Astrocyte (in vitro differentiated cells and primary cell): ENCODE results near the gene LRRC40. TPM values are rescaled to one million over a fixed set of nuclear protein-coding genes. Genes with fewer than 3 reads are reported as not detected.

ENCODE experiments used
- DNase-seq: peaks from one replicate; pipeline ENCODE4 v3.0.0-alpha.2; 2010; ENCODE audit warnings: low read depth
- FAIRE-seq: peaks from 2 replicates; lab custom pipeline; 2011; peaks lifted over from hg19 to GRCh38; lab: Jason Lieb, UNC
- H2AFZ ChIP-seq: 2 replicates; pipeline ENCODE4 v1.6.0; 2012; ENCODE audit warnings: low read depth, low read length, inconsistent platforms
- H3K27ac ChIP-seq: 2 replicates; pipeline ENCODE4 v1.5.1; 2011; ENCODE audit warnings: low read depth, low read length, inconsistent platforms
- H3K27me3 ChIP-seq: 2 replicates; pipeline ENCODE4 v1.6.0; 2011; ENCODE audit warnings: low read length, inconsistent platforms; ENCODE audit not compliant: insufficient read depth
- H3K36me3 ChIP-seq: 2 replicates; pipeline ENCODE4 v1.5.1; 2011; ENCODE audit warnings: low read length, inconsistent platforms; ENCODE audit not compliant: insufficient read depth
- H3K4me1 ChIP-seq: 2 replicates; pipeline ENCODE4 v1.5.1; 2011; ENCODE audit warnings: low read length, inconsistent platforms; ENCODE audit not compliant: insufficient read depth
- H3K4me2 ChIP-seq: 2 replicates; pipeline ENCODE4 v1.6.0; 2012; ENCODE audit warnings: low read length, inconsistent platforms
- H3K4me3 ChIP-seq: 2 replicates; pipeline ENCODE4 v1.5.1; 2011; ENCODE audit warnings: low read depth, mild to moderate bottlenecking, low read length, inconsistent platforms; ENCODE audit not compliant: insufficient read depth
- H3K79me2 ChIP-seq: 2 replicates; pipeline ENCODE4 v1.6.0; 2012; ENCODE audit warnings: mild to moderate bottlenecking, low read length, inconsistent platforms; ENCODE audit not compliant: insufficient read depth
- H3K9ac ChIP-seq: 2 replicates; pipeline ENCODE4 v1.6.0; 2012; ENCODE audit warnings: mild to moderate bottlenecking, low read length, inconsistent platforms
- H3K9me3 ChIP-seq: 2 replicates; pipeline ENCODE4 v1.5.1; 2012; ENCODE audit warnings: low read depth, mild to moderate bottlenecking, low read length, inconsistent platforms; ENCODE audit not compliant: insufficient read depth
- H4K20me1 ChIP-seq: 2 replicates; pipeline ENCODE4 v1.6.0; 2012; ENCODE audit warnings: low read length, inconsistent platforms; ENCODE audit not compliant: insufficient read depth
- H3K27ac Mint-ChIP-seq: one replicate; pipeline ENCODE4 v1.8.0; 2021; ENCODE audit warnings: mild to moderate bottlenecking, mixed read lengths; ENCODE audit not compliant: unreplicated experiment
- H3K27me3 Mint-ChIP-seq: one replicate; pipeline ENCODE4 v1.8.0; 2021; ENCODE audit warnings: low read depth, mixed read lengths; ENCODE audit not compliant: unreplicated experiment
- H3K36me3 Mint-ChIP-seq: one replicate; pipeline ENCODE4 v1.8.0; 2021; ENCODE audit warnings: low read depth, mixed read lengths; ENCODE audit not compliant: unreplicated experiment
- H3K4me1 Mint-ChIP-seq: one replicate; pipeline ENCODE4 v1.8.0; 2021; ENCODE audit warnings: low read depth, mixed read lengths; ENCODE audit not compliant: unreplicated experiment
- H3K4me3 Mint-ChIP-seq: one replicate; pipeline ENCODE4 v1.8.0; 2021; ENCODE audit warnings: mild to moderate bottlenecking, moderate library complexity, mixed read lengths; ENCODE audit not compliant: unreplicated experiment
- H3K9me3 Mint-ChIP-seq: one replicate; pipeline ENCODE4 v1.8.0; 2021; ENCODE audit warnings: mild to moderate bottlenecking, mixed read lengths; ENCODE audit not compliant: unreplicated experiment
- EZH2 ChIP-seq: IDR thresholded peaks from 2 replicates; pipeline ENCODE4 v1.6.1; 2012; ENCODE audit warnings: mild to moderate bottlenecking, low read length, inconsistent platforms; ENCODE audit not compliant: insufficient read depth
- total RNA-seq: library from RNA; stranded (reverse); gene quantifications from 2 replicates; pipeline ENCODE4 v1.2.1, GENCODE V29; 2021
- TF ChIP-seq, protein P1 (sequence below): IDR thresholded peaks from 2 replicates; pipeline ENCODE4 v1.5.1; 2011; ENCODE audit warnings: low read depth, mild to moderate bottlenecking, inconsistent platforms, low read length, moderate library complexity; ENCODE audit not compliant: insufficient read depth

The LRRC40 gene
- total RNA-seq, 1 donor from 2014 or later = 20.2 TPM

DNA sequence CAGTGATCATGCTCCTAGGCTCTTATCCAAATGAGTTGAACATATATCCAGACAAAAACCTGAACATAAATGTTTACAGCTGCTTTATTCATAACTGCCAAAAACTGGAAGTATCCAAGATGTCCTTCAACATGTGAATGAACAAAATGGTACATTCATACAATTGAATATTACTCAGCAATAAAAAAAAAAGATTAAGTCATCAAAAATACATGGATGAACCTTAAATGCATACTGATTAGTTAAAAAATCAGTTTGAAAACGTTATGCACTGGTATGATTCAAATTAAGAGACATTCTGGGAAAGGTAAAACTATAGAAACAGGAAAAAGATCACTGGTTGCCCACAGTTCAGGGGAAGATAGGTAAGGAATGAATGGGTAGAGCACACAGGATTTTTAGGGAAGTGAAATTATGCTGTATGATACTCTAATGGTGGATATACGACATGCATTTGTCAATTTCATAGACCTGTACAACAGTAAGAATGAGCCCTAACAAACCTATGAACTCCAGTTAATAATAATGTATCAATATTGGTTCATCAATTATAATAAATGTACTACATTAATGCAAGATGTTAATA is 3.1 kb downstream of the LRRC40 start:
- Histone ChIP-seq H3K4me3 (no peak overlapping the region), H3K27ac (no peak overlapping the region), H3K79me2 (peaks cover 99% of the 10 kb centered on the region), H3K4me2 (no peak overlapping the region), H3K27me3 (no peaks in the 10 kb centered on the region), H2AFZ (no peak overlapping the region), H3K4me1 (peaks cover 5% of the 10 kb centered on the region), H4K20me1 (peaks cover 5% of the 10 kb centered on the region), H3K36me3 (peaks cover 3% of the 10 kb centered on the region), H3K9me3 (no peaks in the 10 kb centered on the region), H3K9ac (no peak overlapping the region)
- no peak for FAIRE-seq
- Mint-ChIP-seq H3K27ac (no peak overlapping the region), H3K4me1 (peaks cover 5% of the 10 kb centered on the region), H3K27me3 (no peaks in the 10 kb centered on the region), H3K4me3 (no peak overlapping the region), H3K9me3 (no peaks in the 10 kb centered on the region), H3K36me3 (peaks cover under 1% of the 10 kb centered on the region)
- TF ChIP-seq, protein P1, sequence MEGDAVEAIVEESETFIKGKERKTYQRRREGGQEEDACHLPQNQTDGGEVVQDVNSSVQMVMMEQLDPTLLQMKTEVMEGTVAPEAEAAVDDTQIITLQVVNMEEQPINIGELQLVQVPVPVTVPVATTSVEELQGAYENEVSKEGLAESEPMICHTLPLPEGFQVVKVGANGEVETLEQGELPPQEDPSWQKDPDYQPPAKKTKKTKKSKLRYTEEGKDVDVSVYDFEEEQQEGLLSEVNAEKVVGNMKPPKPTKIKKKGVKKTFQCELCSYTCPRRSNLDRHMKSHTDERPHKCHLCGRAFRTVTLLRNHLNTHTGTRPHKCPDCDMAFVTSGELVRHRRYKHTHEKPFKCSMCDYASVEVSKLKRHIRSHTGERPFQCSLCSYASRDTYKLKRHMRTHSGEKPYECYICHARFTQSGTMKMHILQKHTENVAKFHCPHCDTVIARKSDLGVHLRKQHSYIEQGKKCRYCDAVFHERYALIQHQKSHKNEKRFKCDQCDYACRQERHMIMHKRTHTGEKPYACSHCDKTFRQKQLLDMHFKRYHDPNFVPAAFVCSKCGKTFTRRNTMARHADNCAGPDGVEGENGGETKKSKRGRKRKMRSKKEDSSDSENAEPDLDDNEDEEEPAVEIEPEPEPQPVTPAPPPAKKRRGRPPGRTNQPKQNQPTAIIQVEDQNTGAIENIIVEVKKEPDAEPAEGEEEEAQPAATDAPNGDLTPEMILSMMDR = no peak
- no peak for TF ChIP-seq EZH2
- no peak for DNase-seq

DNA sequence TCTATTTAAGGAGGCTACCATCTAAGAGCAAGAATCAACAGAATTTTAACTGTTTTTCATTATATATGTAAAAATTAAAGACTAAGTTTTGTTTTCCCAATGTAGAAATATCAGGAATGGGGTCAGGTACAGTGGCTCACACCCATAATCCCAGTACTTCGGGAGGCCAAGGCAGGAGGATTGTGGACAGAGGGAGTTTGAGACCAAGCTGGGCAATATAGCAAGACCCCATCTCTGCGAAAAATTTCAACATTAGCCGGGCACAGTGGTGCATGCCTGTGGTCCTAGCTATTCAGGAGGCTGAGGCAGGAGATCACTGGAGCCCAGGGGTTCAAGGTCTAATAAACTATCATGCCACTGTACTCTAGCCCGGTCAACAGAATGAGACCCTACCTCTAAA is 5.3 kb downstream of the LRRC40 start:
- H3K9me3 Mint-ChIP-seq = no peaks in the 10 kb centered on the region
- peaks cover 100% of the 10 kb centered on the region for H3K79me2 ChIP-seq
- H3K27me3 Mint-ChIP-seq = no peaks in the 10 kb centered on the region
- H2AFZ ChIP-seq = no peak overlapping the region
- no peak overlapping the region for H3K4me2 ChIP-seq
- no peaks in the 10 kb centered on the region for H3K9me3 ChIP-seq
- H3K4me1 ChIP-seq = peaks cover 5% of the 10 kb centered on the region
- DNase-seq (no peak), FAIRE-seq (no peak)
- H3K27ac Mint-ChIP-seq = no peak overlapping the region
- no peak overlapping the region for H3K4me3 ChIP-seq
- no peaks in the 10 kb centered on the region for H3K27me3 ChIP-seq
- no peaks in the 10 kb centered on the region for H3K36me3 Mint-ChIP-seq
- H3K36me3 ChIP-seq = peaks cover 3% of the 10 kb centered on the region
- no peak overlapping the region for H3K27ac ChIP-seq
- H3K4me3 Mint-ChIP-seq = no peak overlapping the region
- peaks cover 9% of the 10 kb centered on the region for H4K20me1 ChIP-seq
- H3K4me1 Mint-ChIP-seq = peaks cover 5% of the 10 kb centered on the region
- TF ChIP-seq EZH2 = no peak
- TF ChIP-seq, protein P1 = no peak
- H3K9ac ChIP-seq = no peak overlapping the region

DNA sequence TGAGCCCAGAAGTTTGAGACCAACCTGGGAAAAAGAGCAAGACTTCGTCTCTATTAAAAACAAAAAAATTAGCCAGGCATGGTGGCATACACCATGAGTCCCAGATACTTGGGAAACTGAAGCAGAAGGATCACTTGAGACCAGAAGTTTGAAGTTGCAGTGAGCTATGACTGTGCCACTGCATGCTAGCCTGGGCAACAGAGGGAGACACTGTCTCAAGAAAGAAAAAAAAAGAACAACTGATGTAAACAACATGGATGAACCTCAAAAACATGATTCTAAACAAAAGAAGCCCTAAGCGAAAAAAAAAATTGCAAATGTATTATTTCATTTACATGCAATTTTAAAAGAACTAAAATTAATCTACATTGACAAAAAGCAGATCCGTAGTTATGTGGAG is 9.0 kb downstream of the LRRC40 start:
- Mint-ChIP-seq H3K27me3 (no peaks in the 10 kb centered on the region), H3K4me3 (no peak overlapping the region), H3K36me3 (no peaks in the 10 kb centered on the region), H3K27ac (no peak overlapping the region), H3K4me1 (no peaks in the 10 kb centered on the region), H3K9me3 (no peaks in the 10 kb centered on the region)
- no peaks in the 10 kb centered on the region for H3K27me3 ChIP-seq
- H3K4me3 ChIP-seq = no peak overlapping the region
- FAIRE-seq = no peak
- no peak overlapping the region for H3K4me2 ChIP-seq
- no peak for DNase-seq
- no peak overlapping the region for H2AFZ ChIP-seq
- no peaks in the 10 kb centered on the region for H3K4me1 ChIP-seq
- no peak overlapping the region for H3K9ac ChIP-seq
- peaks cover 14% of the 10 kb centered on the region for H4K20me1 ChIP-seq
- no peak overlapping the region for H3K27ac ChIP-seq
- no peak for TF ChIP-seq EZH2
- TF ChIP-seq, protein P1 = no peak
- H3K36me3 ChIP-seq = peaks cover 3% of the 10 kb centered on the region
- no peaks in the 10 kb centered on the region for H3K9me3 ChIP-seq
- H3K79me2 ChIP-seq = peaks cover 99% of the 10 kb centered on the region
